Ishikawa (cell line): ENCODE measurements around the gene PTBP3.

Source experiments
- CEBPB ChIP-seq: IDR thresholded peaks from 2 replicates; pipeline ENCODE4 v1.6.1; 2012
- CREB1 ChIP-seq: IDR thresholded peaks from 2 replicates; pipeline ENCODE4 v1.6.1; 2012; ENCODE audit warnings: low read depth
- EGR1 ChIP-seq: IDR thresholded peaks from 2 replicates; pipeline ENCODE4 v1.6.1; 2012
- EP300 ChIP-seq: IDR thresholded peaks from 2 replicates; pipeline ENCODE4 v1.6.1; 2012; ENCODE audit warnings: borderline replicate concordance
- FOXM1 ChIP-seq: IDR thresholded peaks from 2 replicates; pipeline ENCODE4 v1.6.1; 2012; ENCODE audit warnings: low read depth, borderline replicate concordance
- MAX ChIP-seq: IDR thresholded peaks from 2 replicates; pipeline ENCODE4 v1.6.1; 2012
- RAD21 ChIP-seq: IDR thresholded peaks from 2 replicates; pipeline ENCODE4 v1.6.1; 2012; ENCODE audit warnings: low read depth
- REST ChIP-seq: IDR thresholded peaks from 2 replicates; pipeline ENCODE4 v1.6.1; 2012; ENCODE audit warnings: low read depth, mild to moderate bottlenecking
- TAF1 ChIP-seq: IDR thresholded peaks from 2 replicates; pipeline ENCODE4 v1.6.1; 2012; ENCODE audit warnings: low read depth, mild to moderate bottlenecking
- TCF12 ChIP-seq: IDR thresholded peaks from 2 replicates; pipeline ENCODE4 v1.6.1; 2012; ENCODE audit warnings: low read depth
- TEAD4 ChIP-seq: IDR thresholded peaks from 2 replicates; pipeline ENCODE4 v1.6.1; 2012
- YY1 ChIP-seq: IDR thresholded peaks from 2 replicates; pipeline ENCODE4 v1.6.1; 2012; ENCODE audit warnings: low read depth
- ZBTB7A ChIP-seq: IDR thresholded peaks from 2 replicates; pipeline ENCODE4 v1.6.1; 2012; ENCODE audit warnings: low read depth

DNA sequence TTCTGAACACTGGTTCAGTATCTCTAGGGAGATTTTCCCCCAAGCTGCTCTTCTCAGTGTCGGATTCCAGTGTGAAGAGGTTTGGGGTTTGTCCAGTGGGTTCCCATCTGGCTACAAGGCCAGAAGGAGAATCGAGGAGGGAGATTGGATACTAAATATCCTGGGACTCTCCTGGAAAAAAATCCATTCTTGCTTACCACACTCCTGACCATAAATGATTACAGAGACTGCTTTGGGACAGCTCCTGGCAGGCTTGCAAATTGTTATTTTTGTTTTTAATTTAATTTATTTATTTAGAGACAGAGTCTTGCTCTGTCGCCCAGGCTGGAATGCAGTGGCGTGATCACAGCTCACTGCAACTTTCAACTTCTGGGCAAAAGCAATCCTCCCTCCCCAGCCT lies 153.6 kb downstream of the PTBP3 start:
- TF ChIP-seq REST (no peak), EGR1 (no peak), YY1 (no peak), CEBPB (no peak), TEAD4 (no peak), RAD21 (no peak), TAF1 (no peak), MAX (no peak), FOXM1 (no peak), ZBTB7A (no peak), EP300 (no peak), CREB1 (no peak), TCF12 (no peak)
